SH-SY5Y (cell line): Measurements from ENCODE around the gene NKAIN2.

Experiments used
- GATA2 ChIP-seq: IDR thresholded peaks from 2 replicates; pipeline ENCODE4 v1.6.1; 2011; ENCODE audit warnings: mild to moderate bottlenecking, low read depth, low read length
- GATA3 ChIP-seq: IDR thresholded peaks from 2 replicates; pipeline ENCODE4 v1.6.1; 2011; ENCODE audit warnings: low read depth, mild to moderate bottlenecking, low read length, moderate library complexity

NKAIN2 gene

DNA sequence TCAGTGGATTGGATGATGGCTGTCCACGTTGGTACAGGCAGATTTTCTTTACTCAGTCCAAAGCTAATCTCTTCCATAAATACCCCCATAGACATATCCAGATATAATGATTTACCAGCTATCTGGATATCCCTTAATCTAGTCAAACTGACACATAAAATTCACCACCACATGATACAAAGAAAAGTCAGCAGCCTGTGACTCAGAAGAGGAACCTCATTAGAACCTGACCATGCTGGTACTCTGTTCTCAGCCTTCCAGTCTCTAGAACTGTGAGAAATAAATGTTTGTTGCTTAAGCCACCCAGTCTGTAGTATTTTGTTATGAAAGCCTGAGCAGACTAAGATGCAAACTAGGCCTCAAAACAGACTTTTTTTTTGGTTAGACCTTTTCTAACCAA is 727.3 kb downstream of the NKAIN2 start:
- TF ChIP-seq GATA2 (no peak), GATA3 (no peak)

DNA sequence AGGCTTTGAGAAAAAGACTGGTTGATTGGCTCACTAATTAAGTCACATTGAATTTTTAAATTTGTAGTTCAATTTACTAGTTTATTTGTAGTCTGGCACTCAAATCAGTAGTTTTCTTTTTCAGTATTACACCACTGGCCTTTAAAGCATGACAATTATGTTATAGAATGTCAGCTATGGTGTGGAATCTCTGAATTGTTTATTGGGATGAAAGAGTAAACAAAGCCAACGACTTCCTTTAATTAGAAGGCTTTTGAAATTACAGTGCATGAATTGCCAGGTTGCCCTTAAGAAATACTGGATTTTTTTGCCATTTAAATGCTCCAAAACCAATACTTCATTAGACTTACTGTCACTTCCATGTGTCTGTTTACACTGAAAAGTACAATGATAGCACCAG is 731.6 kb downstream of the NKAIN2 start:
- TF ChIP-seq GATA2 = no peak
- no peak for TF ChIP-seq GATA3

DNA sequence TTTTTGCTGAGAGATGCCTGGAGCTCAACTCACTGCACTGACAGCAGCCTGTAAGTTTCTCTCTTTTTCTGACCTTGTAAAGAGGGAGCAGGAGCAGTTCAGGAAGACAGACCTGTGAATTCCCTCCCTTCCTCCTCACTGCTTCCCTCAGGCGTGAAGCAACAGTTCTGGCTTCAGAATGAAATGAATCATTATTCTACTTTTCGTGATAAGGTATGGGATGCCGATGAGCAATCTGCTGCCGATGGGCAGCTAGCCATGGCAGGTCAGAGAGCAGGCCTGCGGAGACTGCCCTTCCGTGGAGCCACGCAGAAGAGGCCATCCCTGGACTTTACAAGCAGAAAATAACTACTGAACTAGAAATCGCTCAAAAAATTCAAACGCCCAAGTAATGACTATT is 732.1 kb downstream of the NKAIN2 start:
- TF ChIP-seq GATA3 = no peak
- TF ChIP-seq GATA2 = no peak

- TF ChIP-seq GATA2 (no peak), GATA3 (no peak)
Observed at GRCh38 chr6:124536157-124536841, 732.6 kb downstream of the NKAIN2 start.

DNA sequence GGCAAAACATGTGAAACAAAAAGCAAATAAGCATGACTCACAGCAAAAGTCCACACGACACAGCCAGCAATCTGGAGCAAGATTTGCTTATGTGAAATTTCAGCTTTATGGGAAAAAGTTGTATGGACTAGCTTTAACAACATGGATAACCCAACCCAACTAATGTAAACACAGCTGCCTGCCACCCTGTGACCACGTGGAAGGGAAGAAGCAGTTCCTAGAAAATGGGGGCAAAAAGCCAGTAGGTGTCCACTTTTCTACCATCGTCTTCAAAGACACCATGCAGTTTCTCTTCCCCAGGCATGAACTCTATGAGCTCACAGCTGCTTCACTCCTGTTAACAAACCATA is 733.2 kb downstream of the NKAIN2 start:
- TF ChIP-seq GATA2 (no peak), GATA3 (no peak)

- TF ChIP-seq GATA3 (no peak), GATA2 (no peak)
Observed at GRCh38 chr6:124539096-124539495, 735.4 kb downstream of the NKAIN2 start.

- TF ChIP-seq GATA3 (no peak), GATA2 (no peak)
Observed at GRCh38 chr6:124541573-124541972, 737.9 kb downstream of the NKAIN2 start.

GRCh38 chr6:124546601-124547000 is 742.9 kb downstream of the NKAIN2 start:
- no peak for TF ChIP-seq GATA3
- no peak for TF ChIP-seq GATA2

DNA sequence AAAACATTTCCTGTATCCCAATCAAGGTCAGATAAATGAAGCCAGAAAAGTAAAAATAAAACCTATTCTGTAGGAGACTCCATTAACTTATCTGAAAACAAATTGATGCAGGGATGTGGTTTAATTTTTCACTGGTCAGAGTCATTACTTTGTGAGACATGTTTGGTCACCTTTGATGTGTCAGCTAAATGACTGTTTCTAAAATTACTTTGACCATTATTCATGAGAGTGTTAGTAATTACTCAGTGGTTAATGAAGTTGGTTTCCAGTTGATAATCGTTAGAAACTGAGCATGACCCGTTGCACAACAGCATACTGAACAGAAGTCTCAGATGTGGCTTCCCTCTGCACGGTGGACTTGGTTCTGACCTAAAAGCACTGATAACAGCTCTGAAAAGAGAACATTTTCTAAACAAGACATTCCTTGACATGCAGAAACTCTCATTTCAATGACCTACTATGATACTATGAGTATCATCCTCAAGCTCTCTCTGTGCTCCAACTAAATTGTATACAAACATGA is 748.1 kb downstream of the NKAIN2 start:
- no peak for TF ChIP-seq GATA2
- TF ChIP-seq GATA3 = no peak

DNA sequence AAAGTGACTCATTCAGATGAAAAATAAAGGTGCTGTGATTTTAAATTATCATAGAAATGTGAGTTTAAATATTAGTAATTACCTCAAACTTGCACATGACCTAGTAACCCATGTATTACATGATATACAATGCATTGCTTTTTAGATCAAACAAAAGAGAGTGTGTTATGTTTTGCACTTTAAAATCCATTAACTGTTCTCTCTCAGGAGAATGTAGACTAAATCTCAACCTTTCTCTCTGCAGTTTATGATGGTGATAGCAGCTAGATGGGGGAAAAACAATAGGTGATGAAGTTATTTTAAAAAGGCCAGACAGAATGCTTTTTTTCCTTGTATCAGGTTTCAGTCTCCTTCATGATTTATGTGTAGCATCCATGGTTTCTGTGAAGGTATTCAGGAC is 754.2 kb downstream of the NKAIN2 start:
- TF ChIP-seq GATA3 (no peak), GATA2 (no peak)

- TF ChIP-seq GATA3 (no peak), GATA2 (no peak)
Observed at GRCh38 chr6:124560873-124561567, 757.4 kb downstream of the NKAIN2 start.

- no peak for TF ChIP-seq GATA3
- no peak for TF ChIP-seq GATA2
Observed at GRCh38 chr6:124561635-124562130, 758.0 kb downstream of the NKAIN2 start.

DNA sequence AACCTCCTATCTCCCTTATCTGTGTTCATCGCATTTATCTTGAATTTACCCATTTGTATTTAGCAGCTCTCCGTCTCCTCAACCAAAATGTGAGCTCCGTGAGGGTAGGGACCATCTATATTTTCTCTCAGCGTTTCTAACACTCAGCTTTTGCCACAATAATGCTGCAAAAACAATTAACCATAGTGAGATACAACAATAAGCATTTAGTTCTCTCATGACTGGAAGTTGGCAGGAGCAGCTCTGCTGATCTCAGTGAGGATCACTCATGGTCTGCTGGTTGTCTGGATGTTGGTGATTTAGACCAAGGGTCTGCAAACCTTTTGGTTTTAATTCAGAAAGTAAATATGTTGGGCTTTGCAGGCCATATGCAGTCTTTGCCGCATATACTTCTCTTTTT is 763.7 kb downstream of the NKAIN2 start:
- TF ChIP-seq GATA2 (no peak), GATA3 (no peak)

- TF ChIP-seq GATA3 = no peak
- no peak for TF ChIP-seq GATA2
Observed at GRCh38 chr6:124573953-124574352, 770.3 kb downstream of the NKAIN2 start.

- TF ChIP-seq GATA3 (no peak), GATA2 (no peak)
Observed at GRCh38 chr6:124577734-124578281, 774.1 kb downstream of the NKAIN2 start.
